HAP-1 (cell line): Measurements from ENCODE around the gene PCDHA3.
"Not testable (repeated sequence)": the region's sequence is repeated elsewhere in the genome, so short reads cannot be mapped to it uniquely, and the experiment has no call there.

Experiments
- DNase-seq, 2 experiments: peaks; one replicate each; pipeline ENCODE4 v3.0.0-alpha.2; 2016 to 2020; ENCODE audit warnings: low spot score in 2 of 2
- H3K27me3 ChIP-seq: fragments of 250-450 bp; sonication (Bioruptor Pico); 2 replicates; pipeline ENCODE4 v1.5.1; 2020; ENCODE audit warnings: low read depth, mild to moderate bottlenecking, moderate library complexity
- H3K36me3 ChIP-seq: fragments of 250-450 bp; sonication (Bioruptor Pico); replicated peaks from 2 replicates; pipeline ENCODE4 v1.5.1; 2020; ENCODE audit warnings: mild to moderate bottlenecking
- H3K4me1 ChIP-seq: fragments of 250-450 bp; sonication (Bioruptor Pico); 2 replicates; pipeline ENCODE4 v1.5.1; 2020; ENCODE audit warnings: mild to moderate bottlenecking
- H3K4me3 ChIP-seq: fragments of 250-450 bp; sonication (Bioruptor Pico); 2 replicates; pipeline ENCODE4 v1.5.1; 2020; ENCODE audit warnings: mild to moderate bottlenecking, moderate library complexity
- H3K9me3 ChIP-seq: fragments of 250-450 bp; sonication (Bioruptor Pico); 2 replicates; pipeline ENCODE4 v1.5.1; 2020; ENCODE audit warnings: mild to moderate bottlenecking, moderate library complexity
- in situ Hi-C: fragments of 300-500 bp; cut with MboI; formaldehyde crosslinking; loops from 3 replicates; pipeline ENCODE4 v1.14.3; 2020; ENCODE audit warnings: low sequenced_read_pairs, inconsistent platforms, mixed read lengths

The PCDHA3 gene

GRCh38 chr5:140796718-140797095 is 4.2 kb upstream of the PCDHA3 start:
- Histone ChIP-seq H3K4me1 (no peaks in the 10 kb centered on the region), H3K9me3 (peaks cover 2% of the 10 kb centered on the region), H3K4me3 (no peak overlapping the region), H3K27me3 (no peaks in the 10 kb centered on the region), H3K36me3 (no peaks in the 10 kb centered on the region)
- in situ Hi-C loops = no loop called here
- DNase-seq = no peak

GRCh38 chr5:140801494-140801841 is 611 bp downstream of the PCDHA3 start:
- in situ Hi-C loops = no loop called here
- Histone ChIP-seq H3K27me3 (no peaks in the 10 kb centered on the region), H3K4me3 (peak overlapping the region; percentile 30), H3K36me3 (no peaks in the 10 kb centered on the region), H3K4me1 (no peaks in the 10 kb centered on the region), H3K9me3 (peaks cover 4% of the 10 kb centered on the region; the same call in 1 of the 2 replicates)
- peak; percentile 43 to 69 for DNase-seq

- H3K4me3 ChIP-seq, H3K27me3 ChIP-seq, in situ Hi-C loops, DNase-seq, H3K4me1 ChIP-seq, H3K36me3 ChIP-seq, H3K9me3 ChIP-seq: not testable (repeated sequence)
Observed at GRCh38 chr5:140802381-140802780, 1.5 kb downstream of the PCDHA3 start.

- DNase-seq = no peak
- H3K4me3 ChIP-seq = no peak overlapping the region
- H3K27me3 ChIP-seq = no peaks in the 10 kb centered on the region
- in situ Hi-C loops = no loop called here
- peaks cover 4% of the 10 kb centered on the region; the same call in 1 of the 2 replicates for H3K9me3 ChIP-seq
- H3K36me3 ChIP-seq = no peaks in the 10 kb centered on the region
- no peaks in the 10 kb centered on the region for H3K4me1 ChIP-seq
Observed at GRCh38 chr5:140802781-140803271, 2.0 kb downstream of the PCDHA3 start.

- no peaks in the 10 kb centered on the region for H3K36me3 ChIP-seq
- no peaks in the 10 kb centered on the region for H3K27me3 ChIP-seq
- no peak within 1 kb of the TSS for H3K4me3 ChIP-seq
- H3K4me1 ChIP-seq = no peaks in the 10 kb centered on the region
- no peaks in the 10 kb centered on the region for H3K9me3 ChIP-seq
- in situ Hi-C loops = no loop called here
- peak in 1 of 2 experiments; percentile 46 for DNase-seq
Observed at GRCh38 chr5:140806834-140807775, 6.2 kb downstream of the PCDHA3 start, which contains the start of gene PCDHA4. Gene PCDHA4 (plus strand): TSS chr5:140807068.

GRCh38 chr5:140808241-140808888 is 7.5 kb downstream of the PCDHA3 start:
- DNase-seq, H3K4me3 ChIP-seq, H3K4me1 ChIP-seq, H3K27me3 ChIP-seq, in situ Hi-C loops, H3K9me3 ChIP-seq, H3K36me3 ChIP-seq: not testable (repeated sequence)

GRCh38 chr5:140808889-140809291 is 8.0 kb downstream of the PCDHA3 start:
- H3K9me3 ChIP-seq = no peaks in the 10 kb centered on the region
- no peak overlapping the region for H3K4me3 ChIP-seq
- H3K36me3 ChIP-seq = no peaks in the 10 kb centered on the region
- no peaks in the 10 kb centered on the region for H3K27me3 ChIP-seq
- in situ Hi-C loops = no loop called here
- no peaks in the 10 kb centered on the region for H3K4me1 ChIP-seq
- DNase-seq = no peak

- H3K9me3 ChIP-seq = no peaks in the 10 kb centered on the region
- no peaks in the 10 kb centered on the region for H3K36me3 ChIP-seq
- H3K27me3 ChIP-seq = no peaks in the 10 kb centered on the region
- H3K4me1 ChIP-seq = no peaks in the 10 kb centered on the region
- in situ Hi-C loops = no loop called here
- DNase-seq = peak; percentile 38 to 76
- no peak within 1 kb of the TSS for H3K4me3 ChIP-seq
Observed at GRCh38 chr5:140821375-140822280, 20.8 kb downstream of the PCDHA3 start, which contains the start of gene PCDHA5. Gene PCDHA5 (plus strand): TSS chr5:140821613.

- no peaks in the 10 kb centered on the region for H3K9me3 ChIP-seq
Observed at GRCh38 chr5:140822281-140822629, 21.4 kb downstream of the PCDHA3 start.

GRCh38 chr5:140822969-140823368 is 22.1 kb downstream of the PCDHA3 start:
- H3K4me3 ChIP-seq, H3K9me3 ChIP-seq, H3K4me1 ChIP-seq, DNase-seq, H3K36me3 ChIP-seq, H3K27me3 ChIP-seq, in situ Hi-C loops: not testable (repeated sequence)

More at GRCh38 chr5:140822281-140822629, 21.4 kb downstream of the PCDHA3 start:
- Histone ChIP-seq H3K4me1 (no peaks in the 10 kb centered on the region), H3K36me3 (no peaks in the 10 kb centered on the region), H3K4me3 (no peak overlapping the region), H3K27me3 (no peaks in the 10 kb centered on the region)
- in situ Hi-C loops = no loop called here
- no peak for DNase-seq

- no peak for DNase-seq
- H3K27me3 ChIP-seq = no peaks in the 10 kb centered on the region
- no peaks in the 10 kb centered on the region for H3K36me3 ChIP-seq
- no peaks in the 10 kb centered on the region for H3K9me3 ChIP-seq
- in situ Hi-C loops = no loop called here
- no peaks in the 10 kb centered on the region for H3K4me1 ChIP-seq
- H3K4me3 ChIP-seq = no peak overlapping the region
Observed at GRCh38 chr5:140823475-140823874, 22.6 kb downstream of the PCDHA3 start.

- no peaks in the 10 kb centered on the region for H3K36me3 ChIP-seq
- H3K27me3 ChIP-seq = no peaks in the 10 kb centered on the region
- no peak for DNase-seq
- no peak within 1 kb of the TSS for H3K4me3 ChIP-seq
- no peaks in the 10 kb centered on the region for H3K9me3 ChIP-seq
- in situ Hi-C loops = no loop called here
- H3K4me1 ChIP-seq = no peaks in the 10 kb centered on the region
Observed at GRCh38 chr5:140827704-140828361, 27.0 kb downstream of the PCDHA3 start, which contains the start of gene PCDHA6. Gene PCDHA6 (plus strand): TSS chr5:140827960. CDS start chr5:140828092, 132 bp downstream.

GRCh38 chr5:140828362-140828737 is 27.5 kb downstream of the PCDHA3 start:
- in situ Hi-C loops = no loop called here
- Histone ChIP-seq H3K4me3 (no peak overlapping the region), H3K4me1 (no peaks in the 10 kb centered on the region), H3K9me3 (no peaks in the 10 kb centered on the region), H3K27me3 (no peaks in the 10 kb centered on the region), H3K36me3 (no peaks in the 10 kb centered on the region)
- no peak for DNase-seq
